Hematopoietic multipotent progenitor cell (in vitro differentiated cells): ENCODE measurements around the gene RIN3. TPM values are rescaled to one million over a fixed set of nuclear protein-coding genes. Genes with fewer than 3 reads are reported as not detected.

Experiments used
- DNase-seq, 3 donors: peaks; one replicate each; pipeline ENCODE4 v3.0.0-alpha.2; 2011 to 2015; ENCODE audit warnings: low read depth in 2 of 3, low spot score in 2 of 3
- total RNA-seq: library from RNA; depleted of rRNA; stranded (reverse); fragments of >200 nt; gene quantifications from one replicate; pipeline ENCODE4 v1.2.3, GENCODE V29; 2012

RIN3 gene
- total RNA-seq, 1 donor = 73.5 TPM

- DNase-seq = peak; percentile 41 to 73 (median 68)
Measured at GRCh38 chr14:92615451-92615850, 101.9 kb downstream of the RIN3 start.

GRCh38 chr14:92616178-92616577 is 102.6 kb downstream of the RIN3 start:
- DNase-seq = no peak

- no peak for DNase-seq
Measured at GRCh38 chr14:92617581-92617980, 104.0 kb downstream of the RIN3 start.

GRCh38 chr14:92619671-92620456 is 106.3 kb downstream of the RIN3 start:
- no peak for DNase-seq

GRCh38 chr14:92622311-92622710 is 108.7 kb downstream of the RIN3 start:
- DNase-seq = no peak

- DNase-seq = no peak
Measured at GRCh38 chr14:92624764-92625163, 111.2 kb downstream of the RIN3 start.

- DNase-seq = no peak
Measured at GRCh38 chr14:92625213-92625612, 111.6 kb downstream of the RIN3 start.

GRCh38 chr14:92626041-92626440 is 112.5 kb downstream of the RIN3 start:
- no peak for DNase-seq

GRCh38 chr14:92627707-92628215 is 114.2 kb downstream of the RIN3 start:
- no peak for DNase-seq

- no peak for DNase-seq
Measured at GRCh38 chr14:92628636-92629035, 115.1 kb downstream of the RIN3 start.

GRCh38 chr14:92630367-92630766 is 116.8 kb downstream of the RIN3 start:
- DNase-seq = no peak

- no peak for DNase-seq
Measured at GRCh38 chr14:92631098-92631497, 117.5 kb downstream of the RIN3 start.

GRCh38 chr14:92632546-92633273 is 119.1 kb downstream of the RIN3 start:
- DNase-seq = no peak

- no peak for DNase-seq
Measured at GRCh38 chr14:92633274-92633616, 119.7 kb downstream of the RIN3 start.

GRCh38 chr14:92633724-92634123 is 120.1 kb downstream of the RIN3 start:
- no peak for DNase-seq

GRCh38 chr14:92635031-92635430 is 121.5 kb downstream of the RIN3 start:
- no peak for DNase-seq

- no peak for DNase-seq
Measured at GRCh38 chr14:92635896-92636295, 122.3 kb downstream of the RIN3 start.

GRCh38 chr14:92637228-92637627 is 123.6 kb downstream of the RIN3 start:
- no peak for DNase-seq

GRCh38 chr14:92637864-92638263 is 124.3 kb downstream of the RIN3 start:
- DNase-seq = no peak

GRCh38 chr14:92638266-92638665 is 124.7 kb downstream of the RIN3 start:
- no peak for DNase-seq

- DNase-seq = no peak
Measured at GRCh38 chr14:92638904-92639303, 125.3 kb downstream of the RIN3 start.
